B cell (primary cell): ENCODE results near the gene RMC1. TPM values are rescaled to one million over a fixed set of nuclear protein-coding genes. Genes with fewer than 3 reads are reported as not detected.

Experiments used
- ATAC-seq: fragments of 200-7000 bp; cut with Tn5 transposase; one replicate; pipeline ENCODE4 v1.10.0; 2021; ENCODE audit warnings: low read depth, mild to moderate bottlenecking, moderate number of reproducible peaks, moderate library complexity
- CTCF ChIA-PET: fragments of 350-600 bp; sonication (Branson Sonifier 250); formaldehyde crosslinking; loops from one replicate; lab custom pipeline; 2021; ENCODE audit warnings: antibody characterized with exemption, inconsistent platforms; lab: Charles Lee
- POLR2A ChIA-PET: fragments of 350-600 bp; sonication (Branson Sonifier 250); formaldehyde crosslinking; loops from one replicate; lab custom pipeline; 2021; ENCODE audit warnings: antibody characterized with exemption; lab: Charles Lee
- DNase-seq: peaks from one replicate; pipeline ENCODE4 v3.0.0; 2013
- H2AFZ ChIP-seq: 2 replicates; pipeline ENCODE4 v1.6.1; 2012; ENCODE audit warnings: mild to moderate bottlenecking, low read depth, low read length; ENCODE audit not compliant: insufficient read depth, poor library complexity, severe bottlenecking
- H3K27ac ChIP-seq, 2 donors: 1 replicate in 1 of 2; 2 replicates in 1 of 2; pipeline ENCODE4 v1.5.1; 2012 to 2013; ENCODE audit warnings: low read length in 2 of 2, mild to moderate bottlenecking in 2 of 2, moderate library complexity in 1 of 2
- H3K27me3 ChIP-seq, 4 experiments: fragments of 200-600 bp in 1 of 4; sonication (generic) in 1 of 4; replicated peaks in 1 of 4; 1 replicate in 2 of 4; 2 replicates in 2 of 4; pipeline versions ENCODE4 v1.6.1 to v1.7.0; 2013 to 2016; ENCODE audit warnings: low read length in 3 of 4, mild to moderate bottlenecking in 2 of 4, mixed read lengths in 1 of 4, moderate library complexity in 1 of 4; ENCODE audit not compliant: insufficient read depth in 4 of 4, control insufficient read depth in 3 of 4; ENCODE audit errors: control extremely low read depth in 1 of 4
- H3K36me3 ChIP-seq, 2 experiments: replicated peaks in 1 of 2; 1 replicate in 1 of 2; 2 replicates in 1 of 2; pipeline versions ENCODE4 v1.6.1 to v1.7.1; 2013; ENCODE audit warnings: low read length in 1 of 2; ENCODE audit not compliant: insufficient read depth in 2 of 2, control insufficient read depth in 1 of 2; ENCODE audit errors: control extremely low read depth in 1 of 2, extremely low read depth in 1 of 2
- H3K4me1 ChIP-seq, 2 donors: fragments of 200-600 bp in 1 of 2; sonication (generic) in 1 of 2; 1 replicate in 1 of 2; 2 replicates in 1 of 2; pipeline versions ENCODE4 v1.5.1 to v1.6.1; 2013 to 2017; ENCODE audit warnings: low read length in 2 of 2; ENCODE audit not compliant: control insufficient read depth in 2 of 2, insufficient read depth in 2 of 2
- H3K4me2 ChIP-seq: replicated peaks from 2 replicates; pipeline ENCODE3; 2012; ENCODE audit warnings: mild to moderate bottlenecking, low read depth, low read length; ENCODE audit not compliant: poor library complexity, severe bottlenecking
- H3K4me3 ChIP-seq, 5 experiments: fragments of 200-600 bp in 1 of 5; sonication (generic) in 1 of 5; 1 replicate in 3 of 5; 2 replicates in 2 of 5; pipeline versions ENCODE4 v1.5.1 to v1.7.0; 2011 to 2016; ENCODE audit warnings: low read length in 4 of 5, mild to moderate bottlenecking in 4 of 5, low read depth in 2 of 5, control low read depth in 1 of 5, moderate library complexity in 1 of 5; ENCODE audit not compliant: insufficient read depth in 1 of 5; ENCODE audit errors: control extremely low read depth in 1 of 5, extremely low read depth in 1 of 5
- H3K79me2 ChIP-seq: fragments of 200-600 bp; sonication (generic); one replicate; pipeline ENCODE4 v1.6.0; 2016; ENCODE audit warnings: low read length; ENCODE audit not compliant: control insufficient read depth, insufficient read depth
- H3K9ac ChIP-seq: fragments of 200-600 bp; sonication (generic); 2 replicates; pipeline ENCODE4 v1.6.1; 2017; ENCODE audit warnings: mild to moderate bottlenecking, low read length, moderate library complexity
- H3K9me3 ChIP-seq, 3 donors: one replicate each; pipeline versions ENCODE4 v1.6.1 to v1.7.1; 2013; ENCODE audit warnings: low read length in 2 of 3; ENCODE audit not compliant: control insufficient read depth in 2 of 3, insufficient read depth in 1 of 3; ENCODE audit errors: control extremely low read depth in 1 of 3
- H4K20me1 ChIP-seq: 2 replicates; pipeline ENCODE4 v1.6.0; 2012; ENCODE audit warnings: mild to moderate bottlenecking, low read length; ENCODE audit not compliant: insufficient read depth, control insufficient read depth, poor library complexity, severe bottlenecking
- H3K27ac Mint-ChIP-seq: one replicate; pipeline ENCODE4 v1.8.0; 2021; ENCODE audit warnings: mixed read lengths
- H3K27me3 Mint-ChIP-seq: one replicate; pipeline ENCODE4 v1.8.0; 2021; ENCODE audit warnings: mixed read lengths
- H3K4me1 Mint-ChIP-seq: one replicate; pipeline ENCODE4 v1.8.0; 2021; ENCODE audit warnings: mixed read lengths
- H3K4me3 Mint-ChIP-seq: one replicate; pipeline ENCODE4 v1.8.0; 2021; ENCODE audit warnings: mixed read lengths
- H3K9me3 Mint-ChIP-seq: one replicate; pipeline ENCODE4 v1.8.0; 2022; ENCODE audit warnings: mixed read lengths; ENCODE audit not compliant: insufficient read depth
- CTCF ChIP-seq: fragments of 200-600 bp; IDR thresholded peaks from one replicate; pipeline ENCODE4 v1.8.0; 2022; ENCODE audit warnings: antibody characterized with exemption, mild to moderate bottlenecking
- EZH2 ChIP-seq: IDR thresholded peaks from 2 replicates; pipeline ENCODE4 v1.6.1; 2012; ENCODE audit warnings: borderline replicate concordance, low read depth, mild to moderate bottlenecking, moderate library complexity, low read length; ENCODE audit not compliant: insufficient read depth, poor library complexity, severe bottlenecking
- WGBS: methylation state at CpG from one replicate; pipeline ENCODE4 v1.1.5; 2013; ENCODE audit warnings: missing lambda C conversion rate; ENCODE audit not compliant: insufficient coverage; 5-methylcytosine and 5-hydroxymethylcytosine counted together
- intact Hi-C: fragments of 100-400 bp; cut with micrococcal nuclease; formaldehyde crosslinking; loops from one replicate; pipeline ENCODE4 v1.10.0; 2022
- polyA plus RNA-seq: library from polyadenylated mRNA; depleted of rRNA; stranded (reverse); fragments of >200 nt; gene quantifications from 2 replicates; pipeline ENCODE4 v1.2.3, GENCODE V29; 2012
- total RNA-seq, 2 donors: library from RNA; stranded (reverse); fragments of 120-200 nt in 1 of 2; gene quantifications; 1 replicate in 1 of 2; 2 replicates in 1 of 2; pipeline versions ENCODE4 v1.2.3 to v1.2.4, GENCODE V29; 2013 to 2022

Gene RMC1
- total and polyA plus RNA-seq, 2 donors (not counting 1 experiment from before 2014, with no cell fraction given): 77.3 to 137 TPM

- H3K27me3 ChIP-seq: no peaks in the 10 kb centered on the region
- ChIA-PET CTCF (interaction anchor here (0.6 to 2.4 kb wide), 9 partner anchors 10 to 524 kb away, joined by 3 to 13 read pairs (median 4); partner anchors contain the start of gene NPC1), POLR2A (interaction anchor here (0.6 to 1.8 kb wide), 5 partner anchors 25 to 225 kb away, joined by 3 to 9 read pairs (median 5); partner anchors contain the start of gene RMC1)
- H3K4me1 Mint-ChIP-seq: peaks cover 66% of the 10 kb centered on the region
- peak overlapping the region; percentile 69 for H3K4me2 ChIP-seq
- peaks cover 36% of the 10 kb centered on the region for H4K20me1 ChIP-seq
- no peak for DNase-seq
- no peaks in the 10 kb centered on the region for H3K9me3 Mint-ChIP-seq
- H3K9ac ChIP-seq: peak overlapping the region; percentile 94
- peak; percentile 5 for ATAC-seq
- H3K27me3 Mint-ChIP-seq: no peaks in the 10 kb centered on the region
- H3K27ac ChIP-seq: peak overlapping the region; percentile 84 to 96
- peaks cover 0 to 15% of the 10 kb centered on the region in 2 experiments for H3K36me3 ChIP-seq
- H3K4me3 ChIP-seq: peak overlapping the region; percentile 78 to 94 (median 89)
- WGBS: 5% methylated on average over 8 of the region's 11 CpGs
- H3K9me3 ChIP-seq: no peaks in the 10 kb centered on the region
- intact Hi-C loops: loop anchor here (1.0 to 2.0 kb wide), 6 partner anchors 15 to 520 kb away; partner anchors contain the start of genes NPC1, RBBP8 and RMC1
- peak overlapping the region; percentile 93 for H2AFZ ChIP-seq
- H3K4me3 Mint-ChIP-seq: peak overlapping the region; percentile 100
- TF ChIP-seq CTCF: no peak
- TF ChIP-seq EZH2: no peak
- H3K4me1 ChIP-seq: peaks cover 41 to 43% of the 10 kb centered on the region in 2 donors
- H3K27ac Mint-ChIP-seq: peak overlapping the region; percentile 90
- H3K79me2 ChIP-seq: peaks cover 61% of the 10 kb centered on the region
Measured at GRCh38 chr18:23453680-23454058, 49.6 kb upstream of the RMC1 start.

- DNase-seq: no peak
- Histone ChIP-seq H3K79me2 (peaks cover 93% of the 10 kb centered on the region), H3K4me3 (no peak overlapping the region), H3K9ac (no peak overlapping the region), H2AFZ (no peak overlapping the region), H3K9me3 (no peaks in the 10 kb centered on the region), H3K27me3 (no peaks in the 10 kb centered on the region), H4K20me1 (peaks cover 68% of the 10 kb centered on the region), H3K36me3 (peaks cover 0 to 31% of the 10 kb centered on the region in 2 experiments), H3K4me1 (peaks cover 61 to 68% of the 10 kb centered on the region in 2 donors), H3K27ac (peak overlapping the region in 1 of 2 donors; percentile 17), H3K4me2 (peak overlapping the region; percentile 21)
- CTCF ChIA-PET: interaction anchor here (0.9 kb wide), 1 partner anchor 44 kb away, joined by 3 read pairs; no protein-coding TSS in a partner anchor
- POLR2A ChIA-PET: interaction anchor here (0.5 kb wide), 1 partner anchor 10 kb away, joined by 3 read pairs; no protein-coding TSS in a partner anchor
- Mint-ChIP-seq H3K4me1 (peaks cover 81% of the 10 kb centered on the region), H3K27ac (no peak overlapping the region), H3K4me3 (no peak overlapping the region), H3K9me3 (no peaks in the 10 kb centered on the region), H3K27me3 (no peaks in the 10 kb centered on the region)
- TF ChIP-seq EZH2: no peak
- no peak for TF ChIP-seq CTCF
- whole genome bisulfite sequencing: no CpG with 5 or more reads among the region's 2 CpGs
- intact Hi-C loops: no loop called here
- no peak for ATAC-seq
Measured at GRCh38 chr18:23456835-23457234, 46.5 kb upstream of the RMC1 start.
